Neural cell (in vitro differentiated cells): ENCODE data around the gene THOP1. TPM values are rescaled to one million over a fixed set of nuclear protein-coding genes. Genes with fewer than 3 reads are reported as not detected.

ENCODE experiments used
- H2AFZ ChIP-seq: fragments of 200-600, 300-800 bp; sonication (generic), shearing (Covaris generic); 2 replicates; pipeline ENCODE4 v1.6.0; 2014; ENCODE audit warnings: low read depth, mild to moderate bottlenecking, antibody characterized with exemption, low read length, moderate library complexity
- H3F3A ChIP-seq: fragments of 200-600 bp; shearing (Covaris generic); 2 replicates; pipeline ENCODE4 v1.6.1; 2016; ENCODE audit warnings: mild to moderate bottlenecking, moderate library complexity, mixed read lengths, antibody characterized with exemption, low read length; ENCODE audit not compliant: insufficient read depth, poor library complexity, severe bottlenecking
- H3K27ac ChIP-seq: fragments of 200-600, 300-800 bp; sonication (generic), shearing (Covaris generic); 2 replicates; pipeline ENCODE4 v1.5.1; 2014; ENCODE audit warnings: mild to moderate bottlenecking, low read length, moderate library complexity
- H3K27me3 ChIP-seq: fragments of 300-800, 200-600 bp; sonication (generic), shearing (Covaris generic); 2 replicates; pipeline ENCODE4 v1.6.0; 2014; ENCODE audit warnings: mild to moderate bottlenecking, low read depth, low read length, moderate library complexity; ENCODE audit not compliant: insufficient read depth
- H3K36me3 ChIP-seq: fragments of 300-800, 200-600 bp; sonication (generic), shearing (Covaris generic); 2 replicates; pipeline ENCODE4 v1.5.1; 2014; ENCODE audit warnings: mild to moderate bottlenecking, antibody characterized with exemption, low read length, moderate library complexity; ENCODE audit not compliant: insufficient read depth
- H3K4me2 ChIP-seq: fragments of 300-800, 200-600 bp; sonication (generic), shearing (Covaris generic); 2 replicates; pipeline ENCODE4 v1.6.0; 2014; ENCODE audit warnings: mild to moderate bottlenecking, low read length
- H3K4me3 ChIP-seq: fragments of 300-800, 200-600 bp; sonication (generic), shearing (Covaris generic); 2 replicates; pipeline ENCODE4 v1.5.1; 2014; ENCODE audit warnings: mild to moderate bottlenecking, low read length, moderate library complexity
- H3K79me2 ChIP-seq: fragments of 200-600 bp; shearing (Covaris generic); replicated peaks from 2 replicates; pipeline ENCODE4 v1.6.0; 2014; ENCODE audit warnings: mild to moderate bottlenecking, low read length, moderate library complexity; ENCODE audit not compliant: insufficient read depth
- H3K9ac ChIP-seq: fragments of 300-800, 200-600 bp; sonication (generic), shearing (Covaris generic); 2 replicates; pipeline ENCODE4 v1.6.1; 2016; ENCODE audit warnings: mild to moderate bottlenecking, low read length, mixed read lengths
- H3K9me2 ChIP-seq: fragments of 200-600 bp; shearing (Covaris generic); 2 replicates; pipeline ENCODE4 v1.6.1; 2016; ENCODE audit warnings: mild to moderate bottlenecking, low read length, mixed read lengths; ENCODE audit not compliant: insufficient read depth
- H3K9me3 ChIP-seq: fragments of 200-600, 300-800 bp; sonication (generic), shearing (Covaris generic); 2 replicates; pipeline ENCODE4 v1.6.1; 2016; ENCODE audit warnings: mild to moderate bottlenecking, mixed run types, low read length, moderate library complexity, mixed read lengths
- H4K20me1 ChIP-seq: fragments of 200-600 bp; shearing (Covaris generic); 2 replicates; pipeline ENCODE4 v1.6.1; 2016; ENCODE audit warnings: mild to moderate bottlenecking, mixed run types; ENCODE audit not compliant: insufficient read depth
- EP300 ChIP-seq: fragments of 450-650 bp; conservative IDR thresholded peaks from 2 replicates; pipeline ENCODE4 v1.6.1; 2014; ENCODE audit warnings: antibody characterized with exemption, mild to moderate bottlenecking, moderate library complexity; ENCODE audit not compliant: poor library complexity, severe bottlenecking
- EZH2 ChIP-seq: fragments of 200-600, 300-800 bp; shearing (Covaris generic), sonication (generic); IDR thresholded peaks from 2 replicates; pipeline ENCODE4 v1.6.1; 2014; ENCODE audit warnings: antibody characterized with exemption, low read length, borderline replicate concordance, mild to moderate bottlenecking; ENCODE audit not compliant: insufficient read depth, poor library complexity, severe bottlenecking
- MXI1 ChIP-seq: fragments of 450-650 bp; conservative IDR thresholded peaks from 2 replicates; pipeline ENCODE4 v1.6.1; 2014; ENCODE audit warnings: antibody characterized with exemption, mild to moderate bottlenecking; ENCODE audit not compliant: poor library complexity, severe bottlenecking
- POLR2AphosphoS5 ChIP-seq: IDR thresholded peaks from 2 replicates; pipeline ENCODE4 v1.6.1; 2012
- RAD21 ChIP-seq: fragments of 450-650 bp; conservative IDR thresholded peaks from 2 replicates; pipeline ENCODE4 v1.6.1; 2014; ENCODE audit warnings: antibody characterized with exemption, mild to moderate bottlenecking, moderate library complexity
- SMC3 ChIP-seq: fragments of 450-650 bp; conservative IDR thresholded peaks from 2 replicates; pipeline ENCODE4 v1.6.1; 2014; ENCODE audit warnings: antibody characterized with exemption, mild to moderate bottlenecking, moderate library complexity; ENCODE audit not compliant: poor library complexity
- TAF1 ChIP-seq: IDR thresholded peaks from 2 replicates; pipeline ENCODE4 v1.6.1; 2012; ENCODE audit warnings: low read depth
- polyA plus RNA-seq: library from polyadenylated mRNA; depleted of rRNA; stranded (reverse); fragments of >200 nt; gene quantifications from 2 replicates; pipeline ENCODE4 v1.2.3, GENCODE V29; 2014
- TF ChIP-seq, protein P1 (sequence below): fragments of 450-650 bp; IDR thresholded peaks from 2 replicates; pipeline ENCODE4 v1.5.1; 2014; ENCODE audit warnings: antibody characterized with exemption, mild to moderate bottlenecking, moderate library complexity; ENCODE audit not compliant: poor library complexity, severe bottlenecking
- TF ChIP-seq, protein P2 (sequence below): IDR thresholded peaks from 2 replicates; pipeline ENCODE4 v1.6.1; 2012; ENCODE audit warnings: borderline replicate concordance

The THOP1 gene
- polyA plus RNA-seq, 1 donor from 2014 or later, result 113 TPM

DNA sequence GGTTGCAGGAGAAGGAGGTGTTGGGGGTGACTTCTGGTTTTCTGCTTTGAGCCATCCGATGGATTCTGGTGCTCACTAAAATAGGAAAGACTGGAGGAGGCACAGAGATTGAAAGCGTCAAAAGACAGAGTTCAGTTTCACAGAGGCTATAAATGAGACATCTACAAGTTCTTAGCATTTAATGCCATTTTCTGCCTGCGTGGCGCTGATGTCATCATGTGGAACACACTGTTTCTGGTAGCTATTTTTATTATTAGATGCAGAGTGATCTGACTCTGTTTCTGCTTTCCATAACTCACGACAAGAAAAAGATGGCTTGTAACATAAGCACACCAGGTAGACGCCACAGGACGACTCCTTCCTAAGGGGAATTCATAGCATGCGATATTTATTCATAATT lies 42.2 kb upstream of the THOP1 start:
- Histone ChIP-seq H3K27ac (no peak overlapping the region), H3K27me3 (peaks cover 6% of the 10 kb centered on the region), H3K9me3 (no peaks in the 10 kb centered on the region), H3K4me2 (no peak overlapping the region), H3K36me3 (no peaks in the 10 kb centered on the region), H3F3A (no peaks in the 10 kb centered on the region), H4K20me1 (no peaks in the 10 kb centered on the region), H2AFZ (no peak overlapping the region), H3K9me2 (no peaks in the 10 kb centered on the region), H3K79me2 (peaks cover 7% of the 10 kb centered on the region), H3K9ac (no peak overlapping the region), H3K4me3 (no peak overlapping the region)
- TF ChIP-seq TAF1 (no peak), SMC3 (no peak), EP300 (no peak), MXI1 (no peak), EZH2 (no peak), POLR2AphosphoS5 (no peak), RAD21 (no peak)
- TF ChIP-seq, protein P1, sequence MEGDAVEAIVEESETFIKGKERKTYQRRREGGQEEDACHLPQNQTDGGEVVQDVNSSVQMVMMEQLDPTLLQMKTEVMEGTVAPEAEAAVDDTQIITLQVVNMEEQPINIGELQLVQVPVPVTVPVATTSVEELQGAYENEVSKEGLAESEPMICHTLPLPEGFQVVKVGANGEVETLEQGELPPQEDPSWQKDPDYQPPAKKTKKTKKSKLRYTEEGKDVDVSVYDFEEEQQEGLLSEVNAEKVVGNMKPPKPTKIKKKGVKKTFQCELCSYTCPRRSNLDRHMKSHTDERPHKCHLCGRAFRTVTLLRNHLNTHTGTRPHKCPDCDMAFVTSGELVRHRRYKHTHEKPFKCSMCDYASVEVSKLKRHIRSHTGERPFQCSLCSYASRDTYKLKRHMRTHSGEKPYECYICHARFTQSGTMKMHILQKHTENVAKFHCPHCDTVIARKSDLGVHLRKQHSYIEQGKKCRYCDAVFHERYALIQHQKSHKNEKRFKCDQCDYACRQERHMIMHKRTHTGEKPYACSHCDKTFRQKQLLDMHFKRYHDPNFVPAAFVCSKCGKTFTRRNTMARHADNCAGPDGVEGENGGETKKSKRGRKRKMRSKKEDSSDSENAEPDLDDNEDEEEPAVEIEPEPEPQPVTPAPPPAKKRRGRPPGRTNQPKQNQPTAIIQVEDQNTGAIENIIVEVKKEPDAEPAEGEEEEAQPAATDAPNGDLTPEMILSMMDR, result no peak
- TF ChIP-seq, protein P2, sequence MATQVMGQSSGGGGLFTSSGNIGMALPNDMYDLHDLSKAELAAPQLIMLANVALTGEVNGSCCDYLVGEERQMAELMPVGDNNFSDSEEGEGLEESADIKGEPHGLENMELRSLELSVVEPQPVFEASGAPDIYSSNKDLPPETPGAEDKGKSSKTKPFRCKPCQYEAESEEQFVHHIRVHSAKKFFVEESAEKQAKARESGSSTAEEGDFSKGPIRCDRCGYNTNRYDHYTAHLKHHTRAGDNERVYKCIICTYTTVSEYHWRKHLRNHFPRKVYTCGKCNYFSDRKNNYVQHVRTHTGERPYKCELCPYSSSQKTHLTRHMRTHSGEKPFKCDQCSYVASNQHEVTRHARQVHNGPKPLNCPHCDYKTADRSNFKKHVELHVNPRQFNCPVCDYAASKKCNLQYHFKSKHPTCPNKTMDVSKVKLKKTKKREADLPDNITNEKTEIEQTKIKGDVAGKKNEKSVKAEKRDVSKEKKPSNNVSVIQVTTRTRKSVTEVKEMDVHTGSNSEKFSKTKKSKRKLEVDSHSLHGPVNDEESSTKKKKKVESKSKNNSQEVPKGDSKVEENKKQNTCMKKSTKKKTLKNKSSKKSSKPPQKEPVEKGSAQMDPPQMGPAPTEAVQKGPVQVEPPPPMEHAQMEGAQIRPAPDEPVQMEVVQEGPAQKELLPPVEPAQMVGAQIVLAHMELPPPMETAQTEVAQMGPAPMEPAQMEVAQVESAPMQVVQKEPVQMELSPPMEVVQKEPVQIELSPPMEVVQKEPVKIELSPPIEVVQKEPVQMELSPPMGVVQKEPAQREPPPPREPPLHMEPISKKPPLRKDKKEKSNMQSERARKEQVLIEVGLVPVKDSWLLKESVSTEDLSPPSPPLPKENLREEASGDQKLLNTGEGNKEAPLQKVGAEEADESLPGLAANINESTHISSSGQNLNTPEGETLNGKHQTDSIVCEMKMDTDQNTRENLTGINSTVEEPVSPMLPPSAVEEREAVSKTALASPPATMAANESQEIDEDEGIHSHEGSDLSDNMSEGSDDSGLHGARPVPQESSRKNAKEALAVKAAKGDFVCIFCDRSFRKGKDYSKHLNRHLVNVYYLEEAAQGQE, result no peak

DNA sequence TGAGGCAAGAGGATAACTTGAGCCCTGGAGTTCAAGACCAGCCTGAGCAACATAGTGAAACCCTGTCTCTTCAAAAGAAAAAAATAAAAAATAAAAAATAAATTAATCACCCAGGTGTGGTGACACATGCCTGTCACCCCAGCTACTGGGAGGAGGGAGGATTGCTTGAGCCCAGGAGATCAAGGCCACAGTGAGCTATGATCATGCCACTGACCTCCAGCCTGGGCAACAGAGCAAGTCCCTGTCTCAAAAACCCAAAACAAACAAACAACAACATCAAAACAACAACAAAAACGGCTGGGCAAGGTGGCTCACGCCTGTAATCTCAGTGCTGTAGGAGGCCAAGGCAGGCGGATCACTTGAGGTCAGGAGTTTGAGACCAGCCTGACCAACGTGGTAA lies 41.2 kb upstream of the THOP1 start:
- H3K9me2 ChIP-seq, result no peaks in the 10 kb centered on the region
- no peaks in the 10 kb centered on the region for H3K9me3 ChIP-seq
- peaks cover 5% of the 10 kb centered on the region for H3K79me2 ChIP-seq
- no peak overlapping the region for H2AFZ ChIP-seq
- no peaks in the 10 kb centered on the region for H3K36me3 ChIP-seq
- H3K4me3 ChIP-seq, result no peak overlapping the region
- no peaks in the 10 kb centered on the region for H3F3A ChIP-seq
- no peak overlapping the region for H3K27ac ChIP-seq
- H3K4me2 ChIP-seq, result no peak overlapping the region
- H3K27me3 ChIP-seq, result peaks cover 6% of the 10 kb centered on the region
- no peaks in the 10 kb centered on the region for H4K20me1 ChIP-seq
- no peak for TF ChIP-seq EP300
- TF ChIP-seq, protein P2, result no peak
- TF ChIP-seq, protein P1, result no peak
- TF ChIP-seq MXI1, result no peak
- TF ChIP-seq POLR2AphosphoS5, result no peak
- TF ChIP-seq SMC3, result no peak
- TF ChIP-seq RAD21, result no peak
- H3K9ac ChIP-seq, result no peak overlapping the region
